Endodermal cell (in vitro differentiated cells): ENCODE results near the gene MBOAT2. TPM values are rescaled to one million over a fixed set of nuclear protein-coding genes. Genes with fewer than 3 reads are reported as not detected.
A peak's percentile ranks its signal among the peaks of the same experiment; 100 is the strongest.

ENCODE experiments used
- DNase-seq: peaks from one replicate; pipeline ENCODE4 v3.0.0-alpha.2; 2017
- H3K27ac ChIP-seq: 2 replicates; pipeline ENCODE4 v1.5.1; 2013; ENCODE audit warnings: mild to moderate bottlenecking, low read depth, low read length, moderate library complexity
- H3K27me3 ChIP-seq: 2 replicates; pipeline ENCODE4 v1.6.1; 2013; ENCODE audit warnings: mild to moderate bottlenecking, low read length, moderate library complexity; ENCODE audit not compliant: insufficient read depth, control insufficient read depth, poor library complexity, severe bottlenecking
- H3K36me3 ChIP-seq: 2 replicates; pipeline ENCODE4 v1.7.0; 2013; ENCODE audit warnings: mild to moderate bottlenecking, low read length, moderate library complexity; ENCODE audit not compliant: control insufficient read depth, insufficient read depth
- H3K4me1 ChIP-seq: one replicate; pipeline ENCODE4 v1.7.0; 2013; ENCODE audit warnings: low read length; ENCODE audit not compliant: control insufficient read depth, insufficient read depth
- H3K4me3 ChIP-seq: 2 replicates; pipeline ENCODE4 v1.5.1; 2013; ENCODE audit warnings: mild to moderate bottlenecking, low read length, moderate library complexity
- H3K9ac ChIP-seq: 2 replicates; pipeline ENCODE4 v1.6.1; 2013; ENCODE audit warnings: mild to moderate bottlenecking, low read length, moderate library complexity; ENCODE audit not compliant: poor library complexity, severe bottlenecking; ENCODE audit errors: extremely low read depth
- H3K9me3 ChIP-seq: 2 replicates; pipeline ENCODE4 v1.6.1; 2013; ENCODE audit warnings: mild to moderate bottlenecking, low read length, moderate library complexity; ENCODE audit not compliant: control insufficient read depth
- H3K27ac Mint-ChIP-seq: 2 replicates; pipeline ENCODE4 v1.8.0; 2020; ENCODE audit warnings: mixed read lengths
- H3K27me3 Mint-ChIP-seq: 2 replicates; pipeline ENCODE4 v1.8.0; 2021; ENCODE audit warnings: mild to moderate bottlenecking, mixed read lengths; ENCODE audit not compliant: insufficient read depth
- H3K36me3 Mint-ChIP-seq: 2 replicates; pipeline ENCODE4 v1.8.0; 2020; ENCODE audit warnings: low read depth, mixed read lengths
- H3K4me1 Mint-ChIP-seq: 2 replicates; pipeline ENCODE4 v1.8.0; 2020; ENCODE audit warnings: mixed read lengths
- H3K4me3 Mint-ChIP-seq: 2 replicates; pipeline ENCODE4 v1.8.0; 2020; ENCODE audit warnings: mild to moderate bottlenecking, moderate library complexity, mixed read lengths
- H3K9me3 Mint-ChIP-seq: 2 replicates; pipeline ENCODE4 v1.8.0; 2020; ENCODE audit warnings: mild to moderate bottlenecking, mixed read lengths
- WGBS, 2 experiments: methylation state at CpG; one replicate each; pipeline versions ENCODE4 v1.1.5 to v1.1.7; 2013; ENCODE audit warnings: missing lambda C conversion rate in 2 of 2, mixed read lengths in 1 of 2; ENCODE audit not compliant: insufficient coverage in 1 of 2, insufficient read length in 1 of 2; 5-methylcytosine and 5-hydroxymethylcytosine counted together
- total RNA-seq, 2 donors: library from RNA; stranded (reverse); fragmentation: NEBNext Ultra II Directional in 1 of 2; extraction: Animal tissue kit (Norgen Biotek cat#: 25700) in 1 of 2; gene quantifications; 2 replicates in 1 of 2; 3 replicates in 1 of 2; pipeline ENCODE4 v1.2.1, GENCODE V29; 2021
- TF ChIP-seq, protein P1 (sequence below): fragments of 200-600 bp; sonication (generic); conservative IDR thresholded peaks from 2 replicates; pipeline ENCODE4 v1.5.0; 2021; ENCODE audit warnings: antibody characterized with exemption, mild to moderate bottlenecking

The MBOAT2 gene
- total RNA-seq, 2 donors from 2014 or later: 45.3 to 51.0 TPM

DNA sequence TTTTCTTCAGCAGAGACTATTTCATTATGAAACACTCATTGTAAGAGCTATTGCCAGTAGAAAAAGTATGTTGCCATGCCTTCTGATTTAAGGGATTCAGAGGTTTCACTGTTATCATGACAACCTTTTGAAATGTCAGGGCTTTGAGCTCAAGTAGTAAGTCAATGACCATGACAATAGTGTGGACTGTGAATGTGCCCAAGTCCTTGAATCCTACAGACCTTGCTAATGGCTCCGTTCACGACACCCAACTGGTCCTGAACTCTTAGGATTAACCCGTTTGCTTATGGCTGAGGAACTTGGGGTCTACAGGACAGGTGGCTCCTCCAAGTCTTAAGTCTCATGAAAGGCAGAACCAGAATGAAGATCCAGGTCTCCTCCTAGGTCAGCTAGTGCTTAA lies 148.5 kb downstream of the MBOAT2 start:
- no peak overlapping the region for H3K27ac Mint-ChIP-seq
- peak; percentile 57 for DNase-seq
- Histone ChIP-seq H3K27me3 (no peaks in the 10 kb centered on the region), H3K27ac (no peak overlapping the region), H3K36me3 (peaks cover 14% of the 10 kb centered on the region), H3K9ac (no peak overlapping the region), H3K9me3 (no peaks in the 10 kb centered on the region), H3K4me3 (no peak overlapping the region), H3K4me1 (no peaks in the 10 kb centered on the region)
- no peaks in the 10 kb centered on the region for H3K4me1 Mint-ChIP-seq
- H3K9me3 Mint-ChIP-seq: no peaks in the 10 kb centered on the region
- WGBS, 2 experiments: 77 to 78% methylated on average over 3 of the region's 3 CpGs
- H3K27me3 Mint-ChIP-seq: no peaks in the 10 kb centered on the region
- TF ChIP-seq, protein P1, sequence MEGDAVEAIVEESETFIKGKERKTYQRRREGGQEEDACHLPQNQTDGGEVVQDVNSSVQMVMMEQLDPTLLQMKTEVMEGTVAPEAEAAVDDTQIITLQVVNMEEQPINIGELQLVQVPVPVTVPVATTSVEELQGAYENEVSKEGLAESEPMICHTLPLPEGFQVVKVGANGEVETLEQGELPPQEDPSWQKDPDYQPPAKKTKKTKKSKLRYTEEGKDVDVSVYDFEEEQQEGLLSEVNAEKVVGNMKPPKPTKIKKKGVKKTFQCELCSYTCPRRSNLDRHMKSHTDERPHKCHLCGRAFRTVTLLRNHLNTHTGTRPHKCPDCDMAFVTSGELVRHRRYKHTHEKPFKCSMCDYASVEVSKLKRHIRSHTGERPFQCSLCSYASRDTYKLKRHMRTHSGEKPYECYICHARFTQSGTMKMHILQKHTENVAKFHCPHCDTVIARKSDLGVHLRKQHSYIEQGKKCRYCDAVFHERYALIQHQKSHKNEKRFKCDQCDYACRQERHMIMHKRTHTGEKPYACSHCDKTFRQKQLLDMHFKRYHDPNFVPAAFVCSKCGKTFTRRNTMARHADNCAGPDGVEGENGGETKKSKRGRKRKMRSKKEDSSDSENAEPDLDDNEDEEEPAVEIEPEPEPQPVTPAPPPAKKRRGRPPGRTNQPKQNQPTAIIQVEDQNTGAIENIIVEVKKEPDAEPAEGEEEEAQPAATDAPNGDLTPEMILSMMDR: no peak
- H3K36me3 Mint-ChIP-seq: peaks cover 20% of the 10 kb centered on the region
- H3K4me3 Mint-ChIP-seq: no peak overlapping the region

DNA sequence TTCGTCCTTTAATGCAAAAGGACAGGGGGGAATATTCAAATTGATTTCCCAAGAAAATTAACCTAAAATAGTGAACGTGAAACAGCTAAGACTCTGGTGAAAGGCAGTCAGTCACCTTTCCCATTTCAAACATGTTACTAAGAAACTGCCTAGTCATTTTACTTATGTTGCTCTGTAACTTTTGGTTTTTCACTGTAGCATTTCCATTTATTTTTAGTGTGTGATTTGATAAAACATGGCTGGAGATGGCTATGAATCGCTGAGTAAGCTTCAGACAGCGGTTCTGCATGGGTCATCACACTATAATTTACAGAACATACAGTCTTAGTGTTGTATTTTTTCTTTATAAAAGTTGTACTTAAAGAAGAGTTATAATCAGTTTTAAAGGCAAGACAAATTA lies 150.1 kb downstream of the MBOAT2 start:
- TF ChIP-seq, protein P1: no peak
- Histone ChIP-seq H3K4me1 (no peaks in the 10 kb centered on the region), H3K27me3 (no peaks in the 10 kb centered on the region), H3K4me3 (no peak overlapping the region), H3K9ac (no peak overlapping the region), H3K9me3 (no peaks in the 10 kb centered on the region), H3K27ac (no peak overlapping the region), H3K36me3 (peaks cover 9% of the 10 kb centered on the region)
- no peaks in the 10 kb centered on the region for H3K4me1 Mint-ChIP-seq
- no peaks in the 10 kb centered on the region for H3K9me3 Mint-ChIP-seq
- H3K36me3 Mint-ChIP-seq: peaks cover 20% of the 10 kb centered on the region
- 86 to 94% methylated on average over 2 of the region's 4 CpGs for WGBS, 2 experiments
- no peak overlapping the region for H3K4me3 Mint-ChIP-seq
- peak overlapping the region; percentile 22 for H3K27ac Mint-ChIP-seq
- no peak for DNase-seq
- no peaks in the 10 kb centered on the region for H3K27me3 Mint-ChIP-seq

DNA sequence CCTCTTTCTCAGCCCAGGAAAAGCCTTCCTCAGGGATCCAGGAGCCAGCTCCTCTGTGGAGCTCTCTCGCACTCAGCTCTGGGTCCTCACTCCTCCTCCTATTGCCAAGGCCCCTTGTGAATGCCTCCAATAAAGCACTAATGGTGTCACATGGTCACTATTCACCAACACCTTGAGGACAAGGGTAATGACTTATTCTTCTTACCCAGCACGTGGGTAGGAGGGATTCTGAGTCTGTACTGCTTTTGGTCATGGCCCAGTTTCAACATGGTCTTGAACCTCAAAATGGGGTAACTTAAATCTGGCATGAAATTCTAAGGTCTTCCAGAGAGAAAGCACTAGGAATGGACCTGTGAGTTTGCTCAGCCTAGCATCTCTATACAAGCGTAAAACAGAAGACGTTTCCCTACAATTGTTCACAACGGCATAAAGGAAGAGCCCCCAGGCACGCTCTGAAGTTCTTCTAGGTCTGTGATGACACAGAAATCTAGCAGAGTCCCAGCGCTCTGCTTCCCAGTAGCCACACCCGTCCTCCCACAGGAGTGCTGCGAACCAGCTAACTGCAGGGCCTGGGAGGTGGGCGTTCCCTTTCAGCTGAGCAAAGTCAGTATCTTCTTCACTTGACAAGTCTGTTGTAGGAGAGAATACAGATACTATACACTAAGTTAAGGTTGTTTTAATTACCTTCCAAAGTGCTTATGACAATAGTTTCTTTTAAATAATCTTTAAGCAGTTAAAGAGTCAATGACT lies 151.5 kb downstream of the MBOAT2 start:
- no peaks in the 10 kb centered on the region for H3K36me3 ChIP-seq
- H3K4me3 Mint-ChIP-seq: no peak overlapping the region

More for the DNA sequence above, 151.5 kb downstream of the MBOAT2 start:
- DNase-seq: peak; percentile 65
- no peaks in the 10 kb centered on the region for H3K27me3 ChIP-seq
- no peaks in the 10 kb centered on the region for H3K4me1 ChIP-seq
- H3K9ac ChIP-seq: no peak overlapping the region
- TF ChIP-seq, protein P1: no peak
- no peaks in the 10 kb centered on the region for H3K9me3 ChIP-seq
- 83 to 84% methylated on average over 7 to 10 of the region's 10 CpGs for WGBS, 2 experiments
- no peak overlapping the region for H3K27ac ChIP-seq
- Mint-ChIP-seq H3K4me1 (no peaks in the 10 kb centered on the region), H3K27me3 (no peaks in the 10 kb centered on the region), H3K9me3 (no peaks in the 10 kb centered on the region), H3K36me3 (peaks cover 9% of the 10 kb centered on the region), H3K27ac (no peak overlapping the region)
- no peak overlapping the region for H3K4me3 ChIP-seq
